Measurements from ENCODE around the gene HSPA4. TPM values are rescaled to one million over a fixed set of nuclear protein-coding genes. Genes with fewer than 3 reads are reported as not detected.

Gene HSPA4
- total and polyA plus RNA-seq, 2 experiments from 2014 or later, result 340 to 343 TPM

DNA sequence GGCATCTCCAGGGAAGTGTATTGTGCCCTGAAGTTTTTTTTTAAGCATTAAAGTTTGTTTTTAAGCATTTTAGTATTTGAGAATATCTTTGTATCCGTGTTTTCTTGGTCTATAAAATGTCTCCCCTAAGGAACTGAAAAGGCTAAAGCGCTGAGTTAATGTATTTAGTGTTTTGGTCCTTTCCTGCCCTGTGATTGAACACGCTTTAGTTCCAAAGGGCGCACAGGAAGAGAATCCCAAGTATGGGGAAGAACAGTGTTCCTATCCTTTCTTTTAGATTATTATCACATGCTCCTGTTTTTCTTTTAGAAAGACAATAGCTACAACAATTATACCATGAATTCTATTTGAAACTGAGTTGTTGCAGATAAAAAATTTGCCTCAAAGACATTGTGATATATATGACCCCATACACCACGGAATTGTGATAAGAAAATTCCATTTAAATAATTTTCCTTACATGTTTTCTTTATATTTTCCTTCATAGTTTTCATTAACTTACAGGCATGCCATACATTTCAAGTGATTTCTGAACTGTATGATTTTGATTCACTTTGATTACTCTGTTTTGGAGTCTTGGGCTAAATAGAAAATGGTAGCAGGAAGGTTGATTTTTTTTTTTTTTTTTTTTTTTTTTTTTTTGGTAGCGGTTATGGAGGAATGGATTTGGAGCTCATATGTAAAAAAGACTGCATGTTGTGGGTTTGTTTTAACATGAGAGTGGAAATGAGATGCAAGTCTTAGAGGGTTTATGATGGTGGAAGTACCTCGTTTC lies 3.1 kb downstream of the HSPA4 start:
- Histone ChIP-seq H3K79me2 (replicated peaks; ENCODE audit: insufficient read depth) (peaks cover 80% of the 10 kb centered on the region), H3F3A (replicated peaks; ENCODE audit: low read depth) (peaks cover 7% of the 10 kb centered on the region; the same call in 1 of the 2 replicates), H4K20me1 (replicated peaks; ENCODE audit: insufficient read depth) (peaks cover 68% of the 10 kb centered on the region), H2AFZ (no peak overlapping the region), H3K4me1 (ENCODE audit: insufficient read depth) (peaks cover 20% of the 10 kb centered on the region), H3K36me3 (ENCODE audit: insufficient read depth) (no peaks in the 10 kb centered on the region), H3K27ac (ENCODE audit: low read depth) (no peak overlapping the region), H3K4me3 (peak overlapping the region; percentile 72; the same call in 1 of the 2 replicates), H3K9me2 (ENCODE audit: insufficient read depth) (no peaks in the 10 kb centered on the region), H3K27me3 (ENCODE audit: insufficient read depth) (no peaks in the 10 kb centered on the region), H3K4me2 (peak overlapping the region; percentile 88; the same call in 1 of the 2 replicates)
- Mint-ChIP-seq H3K4me3 (peak overlapping the region; percentile 94), H3K27me3 (ENCODE audit: insufficient read depth, low read depth, poor library complexity) (peaks cover 9% of the 10 kb centered on the region), H3K27ac (no peak overlapping the region), H3K36me3 (ENCODE audit: low read depth) (peaks cover 29% of the 10 kb centered on the region), H3K4me1 (peaks cover 35% of the 10 kb centered on the region), H3K9me3 (no peaks in the 10 kb centered on the region)
- ATAC-seq (no peak), DNase-seq (ENCODE audit: low spot score) (no peak)
- TF ChIP-seq ETS1 (IDR thresholded peaks at IDR 0.05), result no peak
- no peak for TF ChIP-seq STAT1 (IDR thresholded peaks at IDR 0.05; ENCODE audit: unreplicated experiment)
- no peak for TF ChIP-seq CREB1 (CRISPR knock-in tag; IDR thresholded peaks at IDR 0.05; ENCODE audit: low read depth)
- TF ChIP-seq EZH2phosphoT487 (IDR thresholded peaks at IDR 0.05; ENCODE audit: unreplicated experiment), result no peak
- no peak for TF ChIP-seq POLR2AphosphoS5 (IDR thresholded peaks at IDR 0.05; ENCODE audit: low read depth)
- no peak for TF ChIP-seq ZNF114 (CRISPR knock-in tag; IDR thresholded peaks at IDR 0.05)
- no peak for TF ChIP-seq CTCF (conservative IDR thresholded peaks at IDR 0.05; ENCODE audit: low read depth in 2 of 2)

GRCh38 chr5:133056891-133057290 lies 5.1 kb downstream of the HSPA4 start:
- H2AFZ ChIP-seq, result no peak overlapping the region
- H3K36me3 ChIP-seq (ENCODE audit: insufficient read depth), result no peaks in the 10 kb centered on the region
- DNase-seq (ENCODE audit: low spot score) (no peak), ATAC-seq (no peak)
- no peak overlapping the region for H3K4me3 ChIP-seq
- no peak overlapping the region for H3K27ac ChIP-seq (ENCODE audit: low read depth)
- peaks cover 100% of the 10 kb centered on the region for H3K79me2 ChIP-seq (replicated peaks; ENCODE audit: insufficient read depth)
- peaks cover 87% of the 10 kb centered on the region for H4K20me1 ChIP-seq (replicated peaks; ENCODE audit: insufficient read depth)
- Mint-ChIP-seq H3K36me3 (ENCODE audit: low read depth) (peaks cover 37% of the 10 kb centered on the region), H3K27ac (no peak overlapping the region), H3K9me3 (no peaks in the 10 kb centered on the region), H3K27me3 (ENCODE audit: insufficient read depth, low read depth, poor library complexity) (peaks cover 11% of the 10 kb centered on the region), H3K4me1 (peaks cover 35% of the 10 kb centered on the region), H3K4me3 (no peak overlapping the region)
- H3K27me3 ChIP-seq (ENCODE audit: insufficient read depth), result no peaks in the 10 kb centered on the region
- H3F3A ChIP-seq (replicated peaks; ENCODE audit: low read depth), result no peaks in the 10 kb centered on the region
- H3K4me1 ChIP-seq (ENCODE audit: insufficient read depth), result peaks cover 20% of the 10 kb centered on the region
- no peaks in the 10 kb centered on the region for H3K9me2 ChIP-seq (ENCODE audit: insufficient read depth)
- peak overlapping the region; percentile 52 for H3K4me2 ChIP-seq
- TF ChIP-seq ETS1 (IDR thresholded peaks at IDR 0.05) (no peak), STAT1 (IDR thresholded peaks at IDR 0.05; ENCODE audit: unreplicated experiment) (no peak), JUNB (IDR thresholded peaks at IDR 0.05; ENCODE audit: unreplicated experiment) (no peak), EZH2phosphoT487 (IDR thresholded peaks at IDR 0.05; ENCODE audit: unreplicated experiment) (no peak), ZNF462 (CRISPR knock-in tag; IDR thresholded peaks at IDR 0.05) (no peak), EZH2 (IDR thresholded peaks at IDR 0.05; ENCODE audit: low read depth, unreplicated experiment) (no peak), POLR2AphosphoS5 (IDR thresholded peaks at IDR 0.05; ENCODE audit: low read depth) (no peak)
